GM19395 (cell line): ENCODE results near the gene PPIL1.

Experiments
- ATAC-seq: cut with Tn5 transposase; IDR thresholded peaks from one replicate; pipeline ENCODE4 v1.9.1; 2021; ENCODE audit warnings: mild to moderate bottlenecking, moderate library complexity; ENCODE audit not compliant: unreplicated experiment

Gene PPIL1

DNA sequence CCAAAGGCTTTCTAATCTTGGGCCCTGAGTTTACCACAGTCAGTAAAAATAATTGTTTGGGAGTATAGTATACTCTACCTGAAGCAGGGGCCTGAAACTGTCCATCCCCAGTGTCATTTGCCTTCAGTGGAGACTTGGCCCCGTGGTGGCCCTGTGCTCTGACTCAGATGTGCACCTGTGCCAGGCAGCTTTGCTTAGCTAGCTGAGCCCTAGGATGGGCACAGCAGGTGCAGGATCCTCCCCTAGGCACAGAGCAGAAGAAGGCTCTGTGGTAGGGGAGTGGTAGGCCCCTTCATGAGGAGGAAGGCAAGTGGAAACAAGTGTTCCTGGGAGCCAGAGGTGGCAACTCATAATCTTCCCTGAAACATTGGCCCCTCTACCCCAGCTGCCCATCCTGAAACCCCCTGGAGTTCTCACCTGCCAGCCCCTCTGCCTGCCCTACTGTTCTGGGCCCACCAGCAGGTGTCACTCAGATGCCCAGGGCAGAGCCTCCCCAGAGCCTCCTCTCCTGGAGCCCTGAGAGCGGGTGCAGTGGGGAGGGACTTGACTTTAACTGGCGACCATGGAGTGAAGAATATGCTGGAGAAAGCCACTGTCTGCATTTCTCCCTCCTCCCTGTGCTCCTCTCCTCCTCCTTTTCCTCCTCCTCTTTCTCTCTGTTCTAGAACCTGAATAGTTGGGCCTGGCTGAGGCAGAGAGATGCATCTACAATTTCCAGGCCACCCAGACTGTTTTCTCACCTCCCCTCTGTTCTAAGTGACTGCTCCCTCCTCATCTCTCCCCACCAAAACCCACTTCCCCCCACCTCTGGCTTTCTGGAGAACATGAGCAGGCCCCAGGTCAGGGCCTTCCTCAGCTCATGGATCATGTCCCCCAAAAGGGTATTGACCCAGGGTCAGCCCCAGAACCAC, 38.2 kb downstream of the PPIL1 start:
- no peak for ATAC-seq

DNA sequence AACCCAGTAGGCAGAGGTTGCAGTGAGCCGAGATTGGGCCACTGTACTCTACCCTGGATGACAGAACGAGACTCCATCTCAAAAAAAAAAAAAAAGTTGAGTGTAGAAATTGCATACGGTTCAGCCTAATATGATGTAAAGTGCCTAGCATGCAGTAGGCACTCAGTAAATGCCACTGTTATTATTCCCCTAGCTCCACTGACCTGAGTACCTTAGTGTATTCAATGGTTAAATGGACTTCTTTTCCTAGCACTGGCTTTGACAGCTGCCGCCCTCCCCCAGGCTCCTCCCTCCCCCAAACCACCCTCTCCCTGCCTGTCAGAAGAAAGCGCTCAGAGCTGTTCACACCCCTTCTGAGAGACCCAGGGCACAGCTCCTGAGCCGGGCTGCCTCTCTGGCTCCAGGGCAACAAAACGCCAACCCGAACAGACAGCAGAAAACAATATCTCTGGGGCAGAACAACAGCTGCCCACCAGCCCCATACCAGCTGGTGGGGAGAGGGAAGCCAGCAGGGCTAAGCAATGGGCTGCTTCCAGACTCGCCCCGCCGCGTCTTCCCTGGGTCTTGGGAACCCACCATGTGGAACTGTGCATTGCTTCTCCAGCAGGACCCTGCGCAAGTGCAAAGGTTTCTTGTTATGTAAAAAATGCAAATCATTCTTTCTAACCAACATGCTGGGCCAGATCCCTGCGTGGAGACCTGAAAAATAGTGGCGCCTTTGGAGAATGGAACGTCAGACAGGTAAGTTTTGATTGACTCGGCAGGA, 39.8 kb downstream of the PPIL1 start:
- no peak for ATAC-seq

- ATAC-seq, result no peak
These were observed 41.3 kb downstream of the PPIL1 start for GRCh38 chr6:36833182-36833789.

- ATAC-seq, result no peak
These were observed 42.3 kb downstream of the PPIL1 start for GRCh38 chr6:36832313-36832712.

DNA sequence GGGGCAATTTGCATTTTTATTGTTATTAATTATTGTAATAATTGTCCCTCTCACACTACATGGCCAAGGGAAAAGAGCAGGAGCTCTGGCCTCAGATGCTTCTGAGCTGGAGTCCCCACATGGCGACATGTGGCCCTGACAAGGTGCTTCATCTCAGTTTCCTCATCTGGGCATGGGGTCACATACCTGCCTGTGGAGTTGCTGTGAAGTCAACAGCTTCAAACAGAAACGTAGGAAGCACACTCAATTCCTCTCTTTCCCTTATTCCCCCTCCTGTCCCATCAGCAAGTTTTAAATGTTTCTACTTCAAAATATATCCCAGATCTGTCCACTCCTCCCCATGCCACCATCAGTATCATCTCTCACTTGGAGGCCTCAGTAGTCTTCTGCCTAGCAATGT, 44.0 kb downstream of the PPIL1 start:
- no peak for ATAC-seq

DNA sequence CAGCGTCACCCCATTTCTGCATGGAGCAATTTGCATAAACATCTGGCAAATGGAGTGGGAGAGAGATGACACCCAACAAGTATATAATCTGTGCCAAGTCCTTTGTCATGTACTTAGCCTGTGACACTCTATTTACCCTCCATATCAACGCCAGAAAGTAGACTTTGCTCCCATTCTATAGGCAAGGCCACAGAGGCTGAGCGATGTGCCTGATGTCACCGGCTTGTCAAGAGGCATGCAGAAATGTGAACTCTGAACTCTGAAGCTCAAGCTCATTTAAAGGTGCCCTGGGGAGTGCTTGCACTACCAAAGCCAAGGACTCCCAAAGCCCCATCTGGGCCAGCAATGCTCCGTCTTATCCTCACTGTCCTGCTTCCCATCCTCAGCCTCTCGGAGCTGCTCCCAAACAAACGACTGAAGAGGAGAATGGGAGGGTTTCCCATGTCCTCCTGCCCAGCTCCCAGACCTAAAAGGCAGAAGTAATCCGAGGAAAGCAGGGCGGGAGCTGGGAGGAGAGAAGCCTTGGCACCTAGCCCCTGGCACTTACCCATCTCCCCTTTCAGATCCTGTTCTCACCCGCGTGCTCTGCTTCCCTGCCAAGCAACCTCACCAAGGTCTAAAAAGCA, 44.6 kb downstream of the PPIL1 start:
- ATAC-seq, result no peak

DNA sequence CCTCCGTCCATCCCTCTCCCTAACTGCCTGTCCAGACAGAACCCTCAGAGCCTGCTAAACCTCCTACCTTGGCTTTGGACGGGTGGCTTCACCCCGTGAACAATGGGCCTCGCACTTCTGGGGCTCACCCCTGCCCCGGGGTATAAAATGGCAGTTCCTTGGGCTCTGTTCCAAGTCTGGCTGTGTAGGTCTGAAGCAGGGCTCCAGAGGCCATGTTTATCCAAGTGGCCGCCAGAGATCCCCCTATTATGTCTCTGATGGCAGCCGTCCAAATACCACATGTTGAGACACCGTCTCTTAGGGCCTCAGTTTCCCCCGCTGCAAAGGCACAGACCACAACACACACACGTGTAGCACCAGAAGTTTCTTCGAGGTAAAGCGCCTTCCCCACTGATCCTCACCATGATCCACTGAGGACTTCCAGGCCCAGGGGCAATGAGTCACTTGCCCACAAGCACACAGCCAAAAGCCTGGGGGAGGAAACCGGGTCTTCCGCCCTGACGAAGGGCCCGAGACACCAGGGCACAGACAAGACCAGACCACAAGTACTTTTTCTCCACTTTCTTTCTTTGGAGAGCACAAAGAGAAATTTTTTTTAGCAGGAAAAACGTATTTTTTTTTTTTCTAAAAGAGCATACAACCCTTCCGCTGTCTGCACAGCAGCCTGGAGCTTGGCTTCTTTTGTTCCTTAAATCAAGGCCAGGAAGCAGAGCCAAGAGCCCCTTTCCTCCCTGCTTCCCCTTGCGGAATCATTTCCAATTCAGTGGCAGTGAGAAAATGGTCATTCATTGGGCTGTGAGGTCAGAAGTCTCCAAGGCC, 47.1 kb downstream of the PPIL1 start:
- ATAC-seq, result no peak

- ATAC-seq, result no peak
These were observed 47.9 kb downstream of the PPIL1 start for GRCh38 chr6:36826520-36827227.

DNA sequence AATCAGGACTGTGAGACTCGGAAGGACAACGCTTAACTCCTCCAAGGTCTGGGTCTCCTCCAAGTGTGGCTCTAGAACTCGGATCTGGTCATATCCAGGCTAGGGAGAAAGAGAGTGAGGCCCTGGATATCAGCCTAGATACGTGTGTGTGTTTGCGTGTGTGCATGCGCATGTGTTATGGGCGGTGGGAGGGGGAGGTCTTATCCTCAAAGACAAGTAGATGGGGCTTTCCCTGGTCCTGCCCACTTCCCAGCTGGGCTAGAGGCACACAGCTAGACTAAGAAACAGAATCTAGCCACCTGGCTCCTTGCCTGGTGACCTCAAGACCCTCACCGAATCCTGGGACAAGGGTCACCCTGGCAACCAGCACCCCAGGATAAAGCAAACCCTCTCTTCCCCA, 48.6 kb downstream of the PPIL1 start:
- no peak for ATAC-seq

- ATAC-seq, result no peak
These were observed 49.2 kb downstream of the PPIL1 start for GRCh38 chr6:36825452-36825851.

DNA sequence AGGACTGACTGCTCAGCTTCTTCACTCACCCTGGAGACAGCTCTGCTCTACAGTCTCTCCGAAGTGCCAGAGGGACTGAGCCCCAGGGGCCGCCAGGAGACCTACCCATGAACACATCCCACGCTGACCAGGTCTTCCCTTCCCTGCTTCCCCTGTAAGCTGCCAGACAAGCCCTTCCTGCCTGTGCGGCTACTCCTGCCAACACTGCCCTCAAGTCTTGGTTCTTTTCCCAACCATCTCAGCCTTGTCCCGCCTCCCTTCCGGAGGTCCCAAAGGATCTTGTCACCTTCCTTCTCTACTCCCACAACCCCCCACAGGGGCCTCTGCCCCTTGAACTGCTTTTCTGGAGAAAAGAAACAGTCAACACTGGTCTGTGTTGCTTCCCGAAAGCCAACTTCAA, 50.4 kb downstream of the PPIL1 start:
- no peak for ATAC-seq

- ATAC-seq, result no peak
These were observed 51.0 kb downstream of the PPIL1 start for GRCh38 chr6:36823421-36824096.

DNA sequence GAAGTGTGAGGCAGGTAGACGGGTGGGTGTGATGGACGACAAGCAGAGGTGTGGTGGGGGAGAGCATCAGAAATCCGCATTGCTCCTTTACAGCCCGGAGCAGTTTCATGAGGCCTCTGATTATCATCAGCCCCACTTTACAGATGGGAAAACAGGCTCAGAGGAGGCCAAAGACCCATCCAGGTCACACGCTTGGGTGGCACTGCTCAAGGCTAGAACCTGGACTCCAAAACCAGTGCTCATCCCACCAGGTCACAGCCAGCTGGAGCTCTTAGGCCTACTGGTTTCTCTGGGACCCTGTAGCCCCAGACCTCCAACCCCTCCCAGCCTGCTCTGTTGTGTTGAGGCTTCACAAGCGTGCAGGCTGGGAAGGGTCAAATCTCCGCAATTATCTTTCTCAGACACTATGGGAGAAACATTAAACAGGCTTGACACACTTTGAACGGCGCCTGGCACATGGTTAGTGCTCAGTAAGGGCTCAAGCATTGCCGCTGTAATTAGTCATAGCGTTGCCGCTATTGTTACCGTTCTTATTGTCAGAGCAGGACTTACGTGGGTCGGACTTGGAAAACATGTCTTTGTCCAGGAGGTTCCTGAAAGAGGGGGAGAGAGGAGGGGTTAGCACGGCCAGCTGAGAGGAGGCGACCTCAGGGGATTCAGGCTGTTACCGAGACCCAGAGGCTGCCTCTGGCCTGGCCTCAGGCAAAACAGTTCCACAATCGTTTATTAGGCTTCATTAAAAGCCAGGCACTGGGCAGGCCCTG, 51.9 kb downstream of the PPIL1 start:
- no peak for ATAC-seq

GRCh38 chr6:36821581-36822335, 52.8 kb downstream of the PPIL1 start:
- no peak for ATAC-seq

GRCh38 chr6:36820700-36821580, 53.7 kb downstream of the PPIL1 start:
- ATAC-seq, result no peak

GRCh38 chr6:36818756-36819155, 55.8 kb downstream of the PPIL1 start:
- no peak for ATAC-seq

- no peak for ATAC-seq
These were observed 56.8 kb downstream of the PPIL1 start for GRCh38 chr6:36817847-36818246.
